GM21786 (cell line): Measurements from ENCODE around the gene GLYAT.
"Not testable (repeated sequence)": the region's sequence is repeated elsewhere in the genome, so short reads cannot be mapped to it uniquely, and the experiment has no call there.

Source experiments
- ATAC-seq: cut with Tn5 transposase; IDR thresholded peaks from one replicate; pipeline ENCODE4 v1.9.1; 2021; ENCODE audit not compliant: unreplicated experiment

Gene GLYAT

DNA sequence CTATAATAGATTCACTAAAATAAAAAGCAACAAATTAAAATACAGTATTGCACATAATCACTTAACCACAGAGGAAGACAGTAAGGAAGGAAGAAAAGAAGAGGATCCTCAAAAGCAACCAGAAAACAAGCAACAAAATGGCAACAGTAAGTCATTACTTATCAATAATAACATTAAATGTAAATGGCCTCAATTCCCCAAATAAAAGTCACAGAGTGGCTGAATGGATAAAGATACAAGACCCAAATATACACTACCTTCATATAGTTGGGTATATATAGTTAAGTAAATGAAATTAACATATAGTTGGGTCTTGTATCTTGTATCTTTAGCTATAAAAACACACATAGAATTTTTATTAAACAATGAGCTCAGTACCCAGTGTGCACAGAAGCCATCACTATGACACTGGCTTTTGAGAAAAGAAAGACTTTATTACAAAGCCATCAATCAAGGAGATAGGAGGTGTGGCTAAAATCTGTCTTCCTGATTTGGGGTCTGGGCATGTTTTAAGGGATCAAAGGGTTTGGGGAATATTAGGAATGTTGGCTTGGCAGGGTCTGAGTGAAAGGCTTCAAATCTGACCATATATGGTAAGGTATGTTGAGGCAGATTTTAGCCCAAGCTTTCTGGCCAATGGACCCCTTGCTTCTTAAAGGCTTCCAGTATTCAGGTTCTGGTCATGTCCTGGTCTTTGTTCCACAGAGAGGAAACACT lies 13.4 kb upstream of the GLYAT start:
- no peak for ATAC-seq

DNA sequence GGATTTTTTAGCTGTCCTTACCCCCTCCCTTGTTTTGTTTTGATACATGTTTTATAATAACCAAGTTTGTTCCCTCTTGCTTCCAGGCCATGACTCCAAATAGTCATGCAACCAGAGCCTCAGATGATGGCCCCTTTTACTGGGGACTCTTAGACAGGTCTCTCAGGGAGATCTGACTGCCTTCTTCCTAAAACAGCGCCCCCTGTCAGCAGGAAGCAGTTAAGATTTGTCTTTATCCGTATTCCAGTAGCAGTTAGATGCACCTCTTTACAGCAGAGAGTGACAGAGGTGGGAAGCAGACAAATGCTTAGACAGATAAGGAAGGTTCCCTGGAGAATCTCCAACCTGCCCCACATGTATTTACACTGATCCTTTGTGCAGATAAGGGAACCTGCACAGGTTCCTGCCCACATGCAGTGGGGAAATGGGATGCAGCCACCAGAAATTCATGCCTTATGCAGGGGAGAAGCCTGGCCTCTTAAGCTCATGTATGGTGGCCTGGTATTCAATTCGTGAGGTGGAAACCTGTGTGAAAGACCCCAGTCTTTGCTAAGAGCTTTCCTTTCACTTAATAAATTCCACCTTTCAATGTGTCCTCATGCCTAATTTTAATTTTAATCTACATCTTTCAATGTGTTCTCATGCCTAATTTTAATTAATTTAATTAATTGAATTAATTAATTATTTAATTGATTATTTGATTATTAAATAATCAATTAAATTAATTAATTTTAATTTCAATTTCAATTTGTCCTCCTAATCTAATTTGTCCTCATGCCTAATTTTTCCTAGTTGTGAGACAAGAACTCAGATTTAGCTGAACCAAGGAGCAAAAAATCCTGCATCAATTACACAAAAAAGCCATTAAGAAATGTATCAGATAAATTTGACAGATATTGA lies 11.5 kb upstream of the GLYAT start:
- ATAC-seq, result no peak

DNA sequence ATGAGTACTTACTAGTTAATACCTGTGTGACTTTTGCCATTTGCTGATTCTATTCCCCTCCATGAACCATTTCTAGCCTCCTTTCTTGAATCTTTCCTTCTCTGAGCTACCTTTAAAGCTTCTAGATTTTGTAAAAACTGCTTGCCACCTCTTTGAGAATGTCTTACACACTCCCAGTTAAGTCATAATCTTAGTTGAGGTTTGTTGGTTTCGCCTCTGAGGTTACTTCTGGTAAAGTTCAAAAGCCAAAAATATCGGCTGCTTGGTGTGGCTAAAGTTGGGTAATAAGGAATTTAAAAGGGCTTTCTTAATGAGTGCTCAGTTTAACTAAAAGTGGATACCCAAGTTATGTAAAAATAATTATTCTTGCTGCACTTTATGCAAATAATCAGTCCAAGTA lies 10.4 kb upstream of the GLYAT start:
- ATAC-seq, result no peak

DNA sequence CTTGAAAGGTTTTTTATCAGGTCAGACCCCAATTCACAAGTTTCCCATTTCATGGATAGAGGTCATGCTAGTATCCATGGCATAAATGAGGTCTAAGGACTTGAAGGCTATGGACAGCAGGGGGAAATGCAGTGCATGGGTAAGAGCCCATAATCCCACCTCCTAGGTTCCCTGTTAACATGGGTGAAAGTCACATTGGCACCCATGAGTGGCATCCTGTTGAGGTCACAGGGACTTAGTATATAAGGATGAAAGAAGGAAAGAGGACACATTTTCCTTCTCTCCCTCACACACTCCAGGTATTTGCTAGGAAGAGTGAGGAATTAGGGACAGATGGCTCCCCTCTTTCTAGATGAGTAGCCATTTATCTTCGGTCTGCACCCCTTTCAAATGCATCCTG lies 9.4 kb upstream of the GLYAT start:
- no peak for ATAC-seq

DNA sequence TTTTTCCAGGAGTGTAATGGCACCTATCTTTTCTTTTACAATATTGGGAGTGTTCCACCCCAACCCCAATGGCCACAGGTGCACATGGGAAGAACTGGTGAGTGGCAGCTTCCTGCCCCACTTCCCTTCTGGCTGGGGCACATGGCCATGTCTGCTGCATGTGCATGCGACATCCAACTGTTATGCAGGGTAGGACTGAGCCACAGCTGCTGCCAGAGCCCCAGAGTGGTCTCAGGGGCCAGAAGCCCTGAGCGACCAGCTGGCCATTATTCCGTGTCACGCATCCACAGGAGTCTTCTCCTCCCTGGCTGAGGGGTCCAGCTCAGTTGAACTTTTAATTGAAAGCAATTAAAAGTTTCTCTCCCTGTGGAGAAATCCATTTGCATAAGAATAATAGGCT lies 8.7 kb upstream of the GLYAT start:
- ATAC-seq, result no peak

DNA sequence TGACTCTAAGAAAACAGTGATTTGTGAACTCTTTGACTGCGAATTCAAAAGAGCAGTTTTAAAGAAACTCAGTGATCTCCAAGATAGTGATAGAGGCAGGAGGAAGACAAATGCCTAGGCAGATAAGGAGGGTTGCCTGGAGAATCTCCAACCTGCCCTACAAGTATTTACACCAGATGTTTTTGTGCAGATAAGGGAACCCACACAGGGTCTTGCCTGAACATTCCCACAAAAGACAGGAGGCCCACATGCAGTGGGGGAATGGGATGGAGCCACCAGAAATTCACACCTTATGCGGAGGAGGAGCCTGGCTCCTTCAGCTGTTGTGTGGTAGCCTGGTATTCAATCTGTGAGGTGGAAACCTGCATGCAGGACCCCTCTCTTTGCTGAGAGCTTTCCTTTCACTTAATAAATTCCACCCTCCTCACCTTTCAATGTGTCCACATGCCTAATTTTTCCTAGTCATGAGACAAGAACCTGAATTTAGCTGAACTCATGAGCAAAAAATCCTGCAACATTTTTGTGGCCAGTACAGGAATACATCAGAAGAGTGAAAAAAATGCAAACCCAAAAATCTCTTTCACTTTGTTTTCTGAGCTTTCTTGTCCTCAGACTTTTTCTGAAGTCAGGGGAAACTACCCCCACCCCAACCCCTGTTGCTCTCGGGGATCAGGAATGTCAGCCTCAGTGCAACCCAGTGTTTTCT lies 8.1 kb upstream of the GLYAT start:
- no peak for ATAC-seq

DNA sequence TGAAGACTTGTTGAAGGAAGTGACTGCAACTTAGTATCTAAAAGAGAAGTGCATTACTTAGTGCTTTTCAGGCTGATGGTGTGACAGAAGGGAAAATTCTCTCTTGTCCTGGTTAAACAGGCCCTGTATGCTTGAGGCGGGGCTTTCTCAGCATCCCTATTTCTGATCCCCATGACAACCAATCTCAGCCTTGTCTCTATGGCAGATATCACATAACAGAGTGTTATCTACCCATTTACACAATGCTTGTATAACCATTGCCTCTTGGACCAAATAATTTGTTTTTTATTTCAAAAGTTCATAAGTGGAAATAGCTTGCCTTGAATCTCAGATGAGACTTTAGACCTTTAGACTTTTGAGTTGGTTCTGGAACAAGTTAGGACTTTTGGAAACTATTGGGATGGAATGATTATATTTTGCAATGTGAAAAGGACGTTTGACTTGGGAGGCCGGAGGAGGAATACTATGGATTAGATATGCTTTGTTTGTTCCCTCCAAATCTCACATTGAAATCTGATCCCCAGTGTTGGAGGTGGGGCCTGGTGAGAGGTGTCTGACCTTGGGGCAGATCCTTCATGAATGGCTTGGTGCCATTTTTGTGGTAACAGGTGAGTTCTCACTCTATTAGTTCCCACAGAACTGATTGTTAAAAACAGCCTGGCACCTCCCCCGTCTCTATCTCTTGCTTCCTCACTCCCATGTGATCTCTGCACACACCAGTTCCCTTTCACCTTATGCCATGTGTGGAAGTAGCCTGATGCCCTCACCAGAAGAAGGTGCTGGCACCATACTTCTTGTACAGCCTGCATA lies 3.1 kb upstream of the GLYAT start:
- no peak for ATAC-seq

DNA sequence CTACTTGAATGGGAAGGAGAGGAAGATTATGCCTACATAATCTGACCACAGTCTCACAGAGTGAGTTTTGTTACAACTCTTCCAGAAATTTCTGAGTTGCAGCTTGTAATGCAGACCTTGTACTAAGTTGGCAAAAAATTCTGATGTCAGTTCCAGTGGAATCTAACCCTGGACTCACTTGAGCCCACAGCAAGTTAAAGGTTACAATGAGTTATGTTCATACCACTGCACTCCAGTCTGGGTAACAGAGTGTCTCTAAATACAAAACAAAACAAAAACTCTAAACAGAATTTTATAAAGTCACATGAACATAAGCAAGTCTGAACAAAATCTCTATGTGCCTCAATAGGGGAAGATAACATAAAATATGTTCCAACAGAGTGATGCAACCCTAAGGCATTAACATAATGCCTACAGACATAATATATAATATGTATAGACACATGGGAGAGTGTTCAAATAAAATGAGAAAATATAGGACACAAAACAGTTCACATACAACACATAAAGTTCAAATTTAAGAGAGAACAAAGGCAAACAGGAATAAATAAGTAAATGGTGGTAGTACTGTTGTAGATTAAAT lies 1.1 kb downstream of the GLYAT start:
- ATAC-seq, result no peak

DNA sequence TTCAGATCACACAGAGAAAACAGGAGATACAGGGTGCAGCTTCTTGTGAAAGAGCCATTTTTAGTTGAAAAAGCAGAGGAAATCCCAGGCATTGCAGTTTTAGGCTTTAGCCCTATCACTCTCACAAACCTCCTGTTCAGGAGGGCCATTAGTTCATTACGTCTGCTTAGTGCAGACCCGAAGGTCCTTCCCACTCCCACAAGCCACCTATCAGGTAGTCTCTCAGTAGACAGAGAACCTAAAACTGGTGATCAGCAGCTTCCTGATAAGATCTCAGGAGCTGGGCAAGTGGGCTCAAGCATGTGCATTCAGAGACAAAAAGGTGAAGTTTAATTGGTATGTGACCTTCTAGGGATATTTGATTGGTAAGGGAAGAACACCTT lies 4.3 kb downstream of the GLYAT start:
- no peak for ATAC-seq

DNA sequence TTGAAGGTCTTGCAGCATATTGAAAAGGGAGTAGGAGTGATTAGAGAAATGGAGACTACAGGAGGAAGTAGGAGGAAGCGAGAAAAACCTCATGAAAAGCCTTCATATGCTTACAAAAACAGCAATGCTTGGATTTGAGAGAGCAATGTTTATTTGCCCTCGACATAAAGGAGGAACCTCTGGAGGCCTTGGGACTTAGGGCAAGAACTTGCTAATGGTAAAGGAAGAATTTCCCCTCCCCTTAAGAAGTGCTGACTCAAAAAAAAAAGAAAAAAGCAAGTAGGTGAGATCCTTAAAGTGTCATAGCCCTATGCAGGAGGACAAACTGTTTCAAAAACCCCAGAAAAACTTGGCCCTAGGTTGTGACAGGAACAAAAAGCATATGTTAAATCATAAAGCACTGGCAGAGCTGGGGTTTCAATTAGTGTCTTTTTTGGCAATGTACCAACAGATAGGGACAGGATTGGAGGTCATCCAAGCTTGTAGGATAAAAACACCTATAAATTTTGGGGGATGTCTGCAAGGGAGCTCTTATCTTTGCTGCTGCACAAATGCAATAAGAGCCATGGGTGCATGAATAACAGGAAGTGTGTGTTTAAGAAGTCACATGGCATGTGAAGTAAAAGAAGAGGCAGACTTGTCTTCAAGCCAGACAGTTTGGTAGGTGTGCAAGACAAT lies 4.9 kb downstream of the GLYAT start:
- ATAC-seq, result no peak

DNA sequence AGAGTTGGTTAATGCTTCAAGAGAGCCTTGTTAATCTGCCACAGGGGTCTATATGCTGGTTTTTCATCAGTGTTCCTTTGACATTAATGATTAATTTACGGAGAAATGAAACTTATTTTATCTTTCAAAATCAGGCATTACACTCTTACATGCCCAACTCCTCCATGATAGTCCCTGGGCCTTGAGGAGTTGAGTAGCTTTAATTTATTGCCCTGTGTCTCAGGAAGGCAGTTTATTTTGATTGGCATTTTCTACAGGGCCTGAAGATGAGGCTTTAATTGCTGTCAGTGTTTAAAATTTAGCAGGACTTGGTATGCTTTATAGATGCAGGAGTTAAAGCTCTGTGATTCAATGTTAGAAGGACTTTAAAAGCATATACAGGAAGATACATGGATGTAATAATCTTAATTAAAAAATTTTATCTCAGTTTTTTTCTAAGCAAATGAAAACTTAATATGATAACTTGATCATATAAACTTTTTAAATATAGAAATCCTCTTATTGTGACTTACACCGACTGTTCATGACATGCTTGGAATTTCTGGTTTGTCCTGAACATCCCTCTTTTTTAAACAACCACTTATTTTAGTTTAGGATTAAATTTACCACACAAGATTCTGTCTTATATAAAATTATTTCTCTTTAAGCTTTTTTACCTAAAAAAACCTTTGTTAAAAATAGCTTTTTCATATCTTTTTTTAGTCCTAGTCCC lies 12.2 kb downstream of the GLYAT start:
- no peak for ATAC-seq

DNA sequence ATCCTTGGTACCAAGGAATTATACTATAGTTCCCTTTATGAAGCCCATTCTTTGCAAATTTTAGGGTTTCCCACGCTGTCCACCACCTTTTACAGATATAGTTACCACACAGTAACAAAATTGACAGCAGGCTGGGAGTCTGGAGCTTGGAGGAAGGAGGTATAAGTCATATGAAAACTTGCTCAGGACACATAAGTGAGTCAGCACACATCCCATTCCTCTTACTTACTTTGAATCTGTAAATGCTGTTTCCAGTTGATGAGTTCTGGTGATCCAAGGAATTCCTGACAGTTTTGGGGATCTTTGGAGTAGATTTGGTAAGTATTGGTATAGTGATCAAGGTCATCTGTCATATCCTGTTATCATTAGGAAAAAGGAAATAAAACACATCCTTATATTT lies 19.2 kb downstream of the GLYAT start:
- no peak for ATAC-seq

DNA sequence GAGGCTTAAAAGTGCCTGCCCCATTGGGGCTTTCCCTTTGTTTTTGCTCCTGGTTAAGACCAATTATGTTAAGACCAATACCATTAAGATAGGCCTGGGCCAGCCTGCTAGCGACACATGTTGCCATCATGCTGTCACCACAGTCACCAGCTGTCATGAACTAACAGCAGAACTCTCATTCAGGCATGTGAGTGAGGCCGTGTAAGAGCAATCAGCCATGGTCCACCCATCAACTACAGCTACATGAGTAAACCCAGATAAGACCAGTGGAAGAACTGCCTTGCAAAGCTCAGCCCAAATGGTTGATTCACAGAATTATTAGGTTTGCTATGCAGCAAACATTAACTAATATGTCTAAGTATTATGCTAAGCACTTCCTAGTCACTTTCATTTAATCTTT lies 19.9 kb downstream of the GLYAT start:
- ATAC-seq, result no peak

DNA sequence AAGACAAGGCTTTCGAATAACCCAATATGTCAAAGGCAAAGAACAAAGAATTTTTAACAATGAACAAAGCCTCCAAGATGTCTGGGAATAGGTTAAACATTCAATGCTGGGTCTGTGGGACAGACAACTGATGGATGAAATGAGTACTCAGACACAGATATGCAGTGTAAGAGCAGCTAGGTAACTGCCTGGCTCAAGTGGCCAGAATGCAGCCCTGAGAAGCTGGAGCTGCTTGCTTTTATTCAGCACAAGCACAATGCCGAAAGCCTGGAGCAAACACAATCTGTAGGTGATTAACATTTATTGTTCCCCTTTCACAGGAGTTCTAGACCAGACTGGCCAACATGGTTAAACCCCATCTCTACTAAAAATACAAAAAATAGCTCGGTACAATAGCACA lies 24.0 kb downstream of the GLYAT start:
- ATAC-seq, result no peak

DNA sequence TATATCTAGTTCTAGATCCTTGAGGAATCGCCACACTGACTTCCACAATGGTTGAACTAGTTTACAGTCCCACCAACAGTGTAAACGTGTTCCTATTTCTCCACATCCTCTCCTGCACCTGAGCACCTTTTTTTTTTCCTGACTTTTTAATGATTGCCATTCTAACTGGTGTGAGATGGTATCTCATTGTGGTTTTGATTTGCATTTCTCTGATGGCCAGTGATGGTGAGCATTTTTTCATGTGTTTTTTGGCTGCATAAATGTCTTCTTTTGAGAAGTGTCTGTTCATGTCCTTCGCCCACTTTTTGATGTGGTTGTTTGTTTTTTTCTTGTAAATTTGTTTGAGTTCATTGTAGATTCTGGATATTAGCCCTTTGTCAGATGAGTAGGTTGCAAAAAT lies 34.9 kb downstream of the GLYAT start:
- not testable (repeated sequence) for ATAC-seq

DNA sequence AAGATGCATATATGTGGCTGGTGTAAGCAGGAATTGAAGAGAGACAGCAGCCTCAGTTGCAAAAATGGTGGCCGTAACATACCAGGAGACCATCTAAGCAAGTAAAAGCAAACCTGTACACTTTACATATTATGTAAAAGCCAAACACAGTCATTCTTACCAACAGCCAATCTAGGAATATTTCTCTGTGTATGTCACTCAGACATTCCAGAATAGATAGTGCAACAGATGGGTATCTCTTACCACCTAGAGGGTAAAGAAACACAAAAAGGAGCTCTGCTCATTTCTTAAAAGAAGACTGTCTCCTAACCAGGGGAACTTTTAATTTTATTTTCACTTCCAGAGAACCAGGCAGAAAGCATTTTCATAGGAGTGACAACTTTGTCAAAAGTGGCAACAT lies 38.7 kb downstream of the GLYAT start:
- no peak for ATAC-seq

DNA sequence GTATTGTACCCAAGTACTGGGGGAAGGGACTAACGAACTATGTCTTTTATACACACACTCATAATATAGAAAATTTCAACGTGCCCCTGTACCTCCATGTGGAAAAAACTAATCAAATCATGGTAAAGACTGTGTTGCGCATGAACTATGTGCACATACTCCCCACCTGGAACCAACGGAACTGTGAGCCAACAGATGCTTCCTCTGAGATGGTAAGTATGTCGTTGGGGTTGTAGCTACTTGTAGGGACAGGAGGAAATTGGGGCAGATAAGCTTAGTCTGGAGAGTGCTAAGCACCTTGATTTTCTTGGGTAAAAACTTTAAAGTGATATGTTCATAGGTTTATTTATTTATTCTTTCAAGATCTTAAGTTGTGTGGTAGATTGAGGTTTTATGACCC lies 40.1 kb downstream of the GLYAT start:
- no peak for ATAC-seq

DNA sequence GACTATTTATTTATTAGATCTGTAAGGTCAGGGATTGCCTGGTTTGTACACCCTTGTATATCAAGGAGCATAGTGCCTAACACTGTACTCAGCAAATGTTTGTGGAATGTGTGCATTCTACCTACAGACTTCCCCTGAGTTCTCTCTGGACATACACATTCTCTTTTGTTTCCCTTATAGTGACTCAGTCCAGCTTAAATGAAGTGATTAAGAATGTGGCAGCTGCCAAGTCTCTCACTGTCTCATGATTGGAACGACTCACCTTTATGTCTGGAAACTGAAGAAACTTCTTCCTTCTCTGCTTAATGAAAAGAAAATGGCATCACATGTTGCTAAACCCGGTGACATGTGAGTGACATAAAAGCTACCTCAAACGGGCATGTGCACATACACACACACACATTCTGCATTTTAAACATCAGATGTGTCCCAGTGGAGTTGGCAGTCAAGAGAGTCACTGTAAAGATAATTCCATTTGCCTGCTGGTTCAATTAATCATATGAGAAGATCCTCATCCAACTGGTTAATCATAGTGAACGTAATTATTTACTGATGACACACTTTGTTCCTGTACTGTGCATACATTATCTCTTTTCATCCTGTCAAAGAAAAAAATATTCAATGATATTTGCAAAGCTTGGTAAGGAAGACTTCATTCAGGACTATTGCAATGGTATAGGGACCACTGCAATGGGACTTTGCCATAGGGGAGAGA lies 42.8 kb downstream of the GLYAT start:
- ATAC-seq, result no peak
